TTC549 (cell line): Measurements from ENCODE around the gene HOXB6.

ENCODE experiments used
- FAIRE-seq: peaks from 2 replicates; lab custom pipeline; 2012; peaks lifted over from hg19 to GRCh38; lab: Jason Lieb, UNC

Gene HOXB6

DNA sequence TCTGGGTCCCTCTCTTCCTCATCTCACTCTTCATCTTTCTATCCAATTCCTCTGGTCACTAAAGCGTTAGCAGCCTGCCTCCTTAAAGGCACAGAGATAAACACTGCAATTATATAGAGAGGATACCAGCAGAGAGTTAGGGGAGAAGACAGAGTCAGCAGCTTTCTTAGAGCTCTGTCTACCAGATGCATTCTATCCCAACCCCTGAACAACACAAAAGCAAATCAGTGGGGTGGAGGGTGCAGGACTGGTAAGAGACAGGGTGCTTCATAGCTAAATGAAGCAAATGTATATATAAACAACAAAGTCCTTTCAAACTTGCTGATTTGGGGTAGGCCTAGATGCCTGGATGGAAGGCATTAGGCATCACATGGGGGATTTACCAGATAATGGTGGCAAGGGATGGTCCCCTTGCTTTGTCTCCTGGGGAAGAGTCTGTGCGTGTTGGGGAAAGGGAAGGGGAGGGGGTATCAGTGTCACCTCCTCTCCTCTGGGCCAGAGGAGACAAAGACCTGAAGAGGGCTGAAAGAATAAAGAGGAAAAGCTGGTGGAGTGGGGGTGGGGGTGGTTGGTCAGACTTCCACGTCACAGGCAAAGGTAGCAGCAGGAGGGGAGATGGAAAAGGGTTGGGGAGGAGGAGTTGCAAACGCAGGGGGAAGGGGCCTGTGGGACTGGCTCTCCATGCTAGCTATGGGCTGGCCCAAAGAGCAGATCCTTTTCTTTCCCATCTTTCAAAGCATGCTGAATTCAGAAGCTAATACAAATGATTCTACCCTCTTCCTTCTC is 38.7 kb downstream of the HOXB6 start:
- FAIRE-seq = no peak

- no peak for FAIRE-seq
These were observed 39.7 kb downstream of the HOXB6 start for GRCh38 chr17:48565022-48565554.

- FAIRE-seq = no peak
These were observed 40.4 kb downstream of the HOXB6 start for GRCh38 chr17:48564188-48565021.

DNA sequence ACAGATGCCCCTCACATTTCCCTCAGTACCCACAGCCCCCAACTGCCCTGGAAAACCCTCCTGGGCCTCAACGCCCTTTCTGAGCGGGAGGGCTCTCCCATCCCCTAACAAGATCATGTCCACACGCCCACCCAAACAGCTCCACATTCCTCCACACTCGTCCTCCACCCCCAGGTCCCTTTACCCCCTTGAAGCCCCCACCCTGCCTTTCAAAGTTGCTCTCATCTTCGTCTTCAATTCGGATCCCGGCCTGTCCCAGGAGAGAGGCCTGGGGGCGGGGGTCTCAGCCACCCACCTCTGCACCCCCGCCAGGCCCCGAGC is 41.0 kb downstream of the HOXB6 start:
- FAIRE-seq = no peak

DNA sequence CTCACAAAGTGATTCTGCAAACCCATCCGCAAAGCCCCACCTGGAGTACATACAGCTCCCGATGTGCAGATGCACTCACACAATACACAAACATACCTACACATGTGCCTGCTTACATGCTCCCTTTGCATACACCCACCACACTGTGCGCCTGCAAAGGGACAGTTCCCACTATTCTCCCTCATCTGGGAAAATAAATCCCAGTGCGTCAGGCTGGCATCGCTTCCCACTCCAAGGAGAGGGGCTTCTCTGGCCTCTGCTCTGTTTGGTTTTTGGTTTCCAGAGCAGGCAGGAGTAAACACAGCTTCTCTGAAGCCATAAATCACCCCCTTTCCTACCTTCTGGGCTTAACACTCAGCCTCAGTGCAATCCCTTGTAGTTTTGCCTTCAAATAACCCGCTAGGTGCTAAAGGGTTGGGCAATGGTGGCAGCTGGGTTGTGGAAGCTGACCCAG is 41.4 kb downstream of the HOXB6 start:
- no peak for FAIRE-seq

DNA sequence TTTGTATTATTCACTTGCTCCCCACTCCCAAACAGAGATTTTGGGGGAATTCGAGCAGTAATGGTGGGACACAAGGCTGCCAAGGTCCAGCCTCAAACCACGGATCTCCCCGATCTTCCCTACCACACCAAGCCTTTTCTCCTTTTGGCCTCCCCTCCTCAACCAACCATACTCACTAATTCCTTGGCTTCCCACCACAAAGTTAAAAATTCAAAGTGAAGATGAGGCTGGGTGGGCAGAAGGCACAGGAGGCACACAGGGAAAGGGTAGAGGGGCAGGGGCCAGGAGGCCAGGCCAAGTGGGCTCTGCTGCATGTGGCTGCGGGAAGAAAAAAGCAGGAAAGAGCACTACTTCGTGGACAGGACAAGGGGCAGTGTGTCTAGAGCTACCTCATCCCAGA is 41.9 kb downstream of the HOXB6 start:
- FAIRE-seq = no peak

DNA sequence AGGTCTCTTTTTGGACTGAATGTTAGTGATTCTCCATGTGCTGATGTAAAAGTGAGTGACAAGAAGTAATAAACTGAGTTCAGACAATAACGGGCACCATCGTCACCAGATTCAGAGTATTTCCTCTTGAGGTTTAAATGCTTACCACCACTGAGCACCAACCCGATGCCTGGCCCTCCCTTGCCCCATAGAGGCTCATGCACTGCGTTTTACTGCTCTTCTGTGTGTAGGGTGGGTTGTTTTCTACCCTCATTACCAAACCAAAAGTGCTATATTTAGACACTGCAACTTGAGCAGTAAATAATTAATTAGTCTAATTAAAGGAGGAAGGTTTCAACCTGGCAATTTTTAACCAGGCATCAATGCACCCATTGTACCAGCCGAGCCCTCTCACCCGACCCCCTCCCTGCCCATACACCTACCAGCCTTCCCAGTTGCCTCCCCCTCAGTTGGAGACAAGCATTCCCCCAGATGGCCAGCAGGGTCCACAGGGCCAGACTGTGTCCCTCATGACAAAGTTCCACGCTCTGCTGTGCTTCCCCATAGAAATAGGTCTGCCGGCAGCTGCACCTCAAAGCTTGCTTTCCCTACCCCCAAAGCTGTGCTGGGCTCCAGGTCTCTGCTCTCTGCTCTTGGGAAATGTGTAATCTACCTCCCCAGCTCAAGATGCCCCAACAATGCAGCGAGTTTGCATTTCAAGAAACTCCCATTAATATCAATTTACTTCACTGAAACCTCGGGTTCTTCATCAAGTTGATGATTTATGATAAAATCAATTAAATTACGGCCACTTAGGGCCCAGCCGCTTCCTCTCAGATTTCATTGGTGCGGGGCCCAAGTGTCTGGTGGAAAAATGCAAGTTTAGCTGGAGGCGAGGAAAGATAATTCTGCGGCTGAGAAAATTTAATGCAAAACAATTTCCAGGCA is 42.6 kb downstream of the HOXB6 start:
- no peak for FAIRE-seq

GRCh38 chr17:48559840-48560817 is 44.7 kb downstream of the HOXB6 start:
- FAIRE-seq = no peak

DNA sequence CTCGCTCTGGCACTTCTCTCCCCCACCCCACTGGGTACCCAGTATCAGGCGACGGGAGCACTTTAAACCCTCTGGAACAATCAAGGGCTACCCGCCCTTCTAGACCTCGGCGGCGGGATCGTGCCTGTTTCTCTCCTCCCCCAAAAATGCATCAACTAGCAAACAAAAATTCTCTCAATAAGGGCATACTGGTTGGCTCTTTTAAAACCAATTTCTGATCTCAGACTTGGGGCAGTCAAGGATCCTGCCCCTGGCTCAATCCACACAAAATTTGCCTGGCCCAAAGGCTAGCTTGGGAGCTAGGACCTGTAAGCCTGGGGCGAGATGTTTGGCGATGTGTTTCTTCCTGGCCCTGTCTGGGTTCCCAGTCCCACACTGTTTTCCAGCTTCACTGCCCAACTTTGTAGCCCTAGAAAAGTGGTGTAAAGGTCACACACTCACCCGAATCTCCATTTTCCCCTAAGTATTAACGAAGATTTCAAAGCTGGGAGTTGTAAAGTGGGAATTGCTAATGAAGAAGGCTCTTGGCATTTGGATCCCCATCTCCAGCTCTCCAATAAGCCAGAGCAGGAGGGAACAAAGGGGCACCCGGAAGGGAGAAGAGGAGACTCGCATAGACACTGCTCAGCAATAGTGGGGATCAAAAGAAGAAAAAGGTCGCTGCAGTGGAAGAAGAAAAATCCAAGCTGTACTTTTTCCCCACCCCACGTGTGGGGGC is 45.5 kb downstream of the HOXB6 start:
- FAIRE-seq = no peak

DNA sequence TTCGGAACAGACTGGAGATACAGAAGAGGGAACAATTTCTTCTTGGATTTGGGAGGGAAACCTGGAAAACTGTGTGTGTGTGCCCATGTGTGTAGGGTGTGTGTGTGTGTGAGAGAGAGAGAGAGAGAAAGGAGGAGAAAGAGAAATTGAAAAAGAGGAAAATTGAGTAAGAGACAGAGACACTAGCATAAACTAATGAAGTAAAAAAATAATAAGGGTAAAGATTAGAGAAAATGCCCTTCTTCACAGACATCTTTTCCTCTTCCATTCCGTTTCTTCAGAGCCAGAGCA is 46.0 kb downstream of the HOXB6 start:
- FAIRE-seq = no peak

- no peak for FAIRE-seq
These were observed 46.5 kb downstream of the HOXB6 start for GRCh38 chr17:48558057-48558830.

DNA sequence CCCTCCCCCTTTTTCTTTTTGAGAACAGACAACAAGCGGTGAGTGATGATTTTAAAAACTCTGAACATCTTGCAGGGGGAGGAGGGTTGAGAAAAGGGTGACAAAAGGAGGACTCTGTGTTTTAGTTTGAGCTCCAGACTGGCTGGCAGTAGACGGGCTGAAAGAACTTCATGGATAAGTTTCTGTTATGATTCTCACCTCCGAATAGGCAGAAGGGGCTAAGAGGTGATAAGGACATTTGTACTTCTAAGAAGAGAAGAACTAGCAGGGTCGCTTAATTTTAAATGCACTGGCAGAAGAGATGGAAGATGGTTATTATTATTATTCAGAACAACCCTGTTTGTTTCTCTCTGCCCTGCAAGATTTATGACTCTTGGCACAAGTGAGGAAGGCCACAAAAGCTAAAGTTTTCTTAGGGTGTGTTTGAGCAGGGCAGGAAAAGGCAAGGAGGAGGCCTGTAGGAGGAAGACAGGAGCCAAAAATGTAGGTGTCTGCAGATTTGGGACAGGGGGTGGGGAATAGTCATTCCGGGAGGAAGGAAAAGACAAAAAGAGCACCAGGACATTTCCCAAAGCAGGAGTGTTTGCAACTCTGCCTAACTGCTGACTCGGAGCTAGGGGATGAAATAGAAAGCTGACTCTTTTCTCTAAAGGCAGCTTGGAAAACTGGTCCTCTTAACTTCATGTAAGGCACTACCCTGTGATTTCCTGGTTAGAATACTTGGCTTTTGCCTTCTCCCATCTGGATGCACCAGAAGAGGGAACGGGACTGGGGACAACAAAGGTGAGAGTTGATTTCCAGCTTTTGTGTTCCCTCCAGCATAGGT is 48.0 kb downstream of the HOXB6 start:
- no peak for FAIRE-seq

- no peak for FAIRE-seq
These were observed 48.6 kb downstream of the HOXB6 start for GRCh38 chr17:48556229-48556575.

GRCh38 chr17:48555258-48556228 is 49.2 kb downstream of the HOXB6 start:
- FAIRE-seq = no peak

DNA sequence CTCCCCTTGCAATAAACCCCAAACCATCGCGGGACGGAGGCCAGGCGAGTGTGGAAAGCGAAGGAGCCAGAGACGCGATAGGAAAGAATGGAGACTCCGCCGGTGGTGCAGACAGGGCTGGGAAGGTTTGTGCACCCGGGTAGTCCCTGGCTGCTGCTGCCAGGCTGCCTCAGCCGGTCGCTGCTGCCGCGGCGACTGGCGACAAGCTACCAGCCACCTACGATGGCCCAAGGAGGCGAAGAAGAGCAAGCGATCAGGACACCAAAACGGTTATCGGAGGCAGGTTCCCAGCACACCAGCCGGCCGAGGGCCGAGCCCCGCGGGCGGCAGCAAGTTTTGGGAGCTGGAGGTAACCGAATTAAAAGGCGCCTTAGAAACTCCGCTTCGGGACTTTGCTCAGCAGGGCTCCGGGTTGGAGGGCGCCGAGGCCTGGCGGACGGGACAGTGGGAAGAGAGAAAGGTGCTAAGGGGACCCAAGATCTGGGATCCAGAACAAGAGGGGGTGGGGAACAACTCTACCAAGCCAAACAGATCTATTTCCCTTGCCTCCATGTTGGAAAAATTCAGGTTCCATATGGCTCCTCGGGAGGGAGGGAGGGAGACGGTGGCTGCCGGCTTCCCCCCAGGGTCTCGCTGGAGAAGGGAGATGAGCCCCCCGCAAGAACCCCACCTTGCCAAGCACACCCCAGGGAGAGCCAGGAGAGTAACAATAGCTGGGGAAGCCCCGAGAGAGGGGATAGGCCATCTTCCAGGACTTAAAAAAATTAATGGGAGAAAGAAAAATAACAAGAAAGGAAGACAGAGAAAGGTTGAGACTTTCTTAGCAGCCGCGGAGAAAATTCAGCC is 50.2 kb downstream of the HOXB6 start:
- FAIRE-seq = no peak

GRCh38 chr17:48553826-48554225 is 51.0 kb downstream of the HOXB6 start:
- FAIRE-seq = no peak

DNA sequence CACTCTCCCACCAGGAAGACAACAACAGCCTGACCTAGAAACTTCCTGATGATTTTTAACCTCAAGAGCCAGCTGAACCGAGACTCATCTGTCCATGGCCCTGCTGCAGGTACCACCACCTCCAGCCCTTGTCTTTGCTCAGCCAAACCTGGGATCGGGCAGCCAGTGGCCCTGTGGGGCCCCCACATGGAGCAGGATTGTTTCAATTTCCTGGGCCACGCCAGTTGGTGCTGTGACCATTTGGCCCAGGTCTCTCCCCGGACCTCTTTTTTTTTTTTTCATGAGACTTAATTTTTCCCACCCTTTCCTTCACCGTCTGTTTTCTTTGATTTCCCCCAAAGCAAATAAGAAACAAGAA is 51.6 kb downstream of the HOXB6 start:
- no peak for FAIRE-seq
